PC-3 (cell line): ENCODE data around the gene SOX10. TPM values are rescaled to one million over a fixed set of nuclear protein-coding genes. Genes with fewer than 3 reads are reported as not detected.

Experiments used
- ATAC-seq: fragments of 200-7000 bp; cut with Tn5 transposase; 2 replicates; pipeline ENCODE4 v1.9.1; 2020; ENCODE audit warnings: mild to moderate bottlenecking, moderate library complexity
- BruUV-seq: library from RNA; stranded (reverse); fragments of 400-500 nt; replicated peaks from 2 replicates; lab custom pipeline; 2021; lab: Mats Ljungman, UMichigan
- CTCF ChIA-PET: fragments of 300-600 bp; sonication (Branson Sonifier 250); formaldehyde crosslinking; loops from one replicate; lab custom pipeline; 2022; ENCODE audit warnings: antibody characterized with exemption; lab: Charles Lee
- POLR2A ChIA-PET: fragments of 300-600 bp; sonication (Branson Sonifier 250); formaldehyde crosslinking; loops from one replicate; lab custom pipeline; 2022; ENCODE audit warnings: antibody characterized with exemption; ENCODE audit not compliant: unreplicated experiment; lab: Charles Lee
- DNase-seq: peaks from one replicate; pipeline ENCODE4 v3.0.0-alpha.2; 2015
- H2AFZ ChIP-seq: fragments of 300-600 bp; sonication (generic); 2 replicates; pipeline ENCODE4 v1.6.0; 2016; ENCODE audit warnings: antibody characterized with exemption, low read length
- H3F3A ChIP-seq: fragments of 300-600 bp; sonication (generic); one replicate; pipeline ENCODE4 v1.6.0; 2017; ENCODE audit warnings: antibody characterized with exemption, low read length, control low read depth, mild to moderate bottlenecking; ENCODE audit not compliant: unreplicated experiment
- H3K27ac ChIP-seq: fragments of 300-600 bp; sonication (generic); 2 replicates; pipeline ENCODE4 v1.5.1; 2016; ENCODE audit warnings: mild to moderate bottlenecking, low read length
- H3K27me3 ChIP-seq: fragments of 300-600 bp; sonication (generic); 2 replicates; pipeline ENCODE4 v1.6.1; 2016; ENCODE audit warnings: low read length, mixed read lengths
- H3K36me3 ChIP-seq: fragments of 300-600 bp; sonication (generic); 2 replicates; pipeline ENCODE4 v1.6.1; 2016; ENCODE audit warnings: low read depth, mixed run types, low read length, mixed read lengths
- H3K4me1 ChIP-seq: fragments of 300-600 bp; sonication (generic); 2 replicates; pipeline ENCODE4 v1.5.1; 2016; ENCODE audit warnings: low read length; ENCODE audit not compliant: insufficient read depth
- H3K4me2 ChIP-seq: fragments of 300-600 bp; sonication (generic); 2 replicates; pipeline ENCODE4 v1.6.0; 2016; ENCODE audit warnings: low read length
- H3K4me3 ChIP-seq: fragments of 300-600 bp; sonication (generic); 2 replicates; pipeline ENCODE4 v1.5.1; 2016; ENCODE audit warnings: mild to moderate bottlenecking, low read length, mixed read lengths
- H3K79me2 ChIP-seq: fragments of 300-600 bp; sonication (generic); 2 replicates; pipeline ENCODE4 v1.6.1; 2017; ENCODE audit warnings: low read length, mixed read lengths
- H3K9ac ChIP-seq: fragments of 300-600 bp; sonication (generic); 2 replicates; pipeline ENCODE4 v1.6.0; 2016; ENCODE audit warnings: mild to moderate bottlenecking, low read length
- H3K9me2 ChIP-seq: fragments of 300-600 bp; sonication (generic); replicated peaks from 2 replicates; pipeline ENCODE4 v1.6.1; 2016; ENCODE audit warnings: mixed run types, low read length, mixed read lengths
- H3K9me3 ChIP-seq: fragments of 300-600 bp; sonication (generic); 2 replicates; pipeline ENCODE4 v1.6.1; 2016; ENCODE audit warnings: low read length, mixed read lengths
- H4K20me1 ChIP-seq: fragments of 300-600 bp; sonication (generic); 2 replicates; pipeline ENCODE4 v1.6.1; 2016; ENCODE audit warnings: low read length, mixed read lengths
- CTCF ChIP-seq: fragments of 300-600 bp; sonication (generic); conservative IDR thresholded peaks from 2 replicates; pipeline ENCODE4 v1.5.1; 2017; ENCODE audit warnings: antibody characterized with exemption, low read depth, mild to moderate bottlenecking, low read length
- EZH2 ChIP-seq: fragments of 300-600 bp; sonication (generic); IDR thresholded peaks from one replicate; pipeline ENCODE4 v1.6.1; 2017; ENCODE audit warnings: antibody characterized with exemption, mild to moderate bottlenecking, low read length; ENCODE audit not compliant: unreplicated experiment
- EZH2phosphoT487 ChIP-seq: fragments of 300-600 bp; sonication (generic); IDR thresholded peaks from 2 replicates; pipeline ENCODE4 v1.6.1; 2018; ENCODE audit warnings: mild to moderate bottlenecking, antibody characterized with exemption, low read length, borderline replicate concordance
- intact Hi-C: fragments of 100-400 bp; cut with micrococcal nuclease; formaldehyde crosslinking; loops from 2 replicates; pipeline ENCODE4 v1.9.0; 2023
- total RNA-seq: library from RNA; depleted of rRNA; stranded (reverse); fragments of >200 nt; gene quantifications from 2 replicates; pipeline ENCODE4 v1.2.3, GENCODE V29; 2014

Gene SOX10
- total RNA-seq, 1 experiment from 2014 or later = 1.1 TPM

GRCh38 chr22:37994049-37994448, 9.7 kb upstream of the SOX10 start:
- H3K4me3 ChIP-seq = no peak overlapping the region
- ATAC-seq (no peak), DNase-seq (no peak)
- ChIA-PET POLR2A (interaction anchor here (0.6 kb wide), 1 partner anchor 63 kb away, joined by 5 read pairs; the partner anchor contains the start of gene PICK1), CTCF (no interaction called here)
- TF ChIP-seq EZH2 = no peak
- TF ChIP-seq EZH2phosphoT487 = no peak
- TF ChIP-seq CTCF = no peak
- no peaks in the 10 kb centered on the region for H3K9me2 ChIP-seq
- H3K27me3 ChIP-seq = no peaks in the 10 kb centered on the region
- H3K27ac ChIP-seq = no peak overlapping the region
- no peak overlapping the region for H3K4me2 ChIP-seq
- intact Hi-C loops = no loop called here
- no TSS peak for BruUV-seq
- no peaks in the 10 kb centered on the region for H4K20me1 ChIP-seq
- no peaks in the 10 kb centered on the region for H3K9me3 ChIP-seq
- H3K36me3 ChIP-seq = no peaks in the 10 kb centered on the region
- no peak overlapping the region for H3K9ac ChIP-seq
- H3F3A ChIP-seq = no peaks in the 10 kb centered on the region
- no peak overlapping the region for H2AFZ ChIP-seq
- no peaks in the 10 kb centered on the region for H3K79me2 ChIP-seq
- H3K4me1 ChIP-seq = peaks cover 3% of the 10 kb centered on the region

- no peak overlapping the region for H3K27ac ChIP-seq
- H3K4me1 ChIP-seq = no peaks in the 10 kb centered on the region
- BruUV-seq = no TSS peak
- no peaks in the 10 kb centered on the region for H3K27me3 ChIP-seq
- no peak for ATAC-seq
- no peaks in the 10 kb centered on the region for H4K20me1 ChIP-seq
- no peaks in the 10 kb centered on the region for H3F3A ChIP-seq
- H2AFZ ChIP-seq = no peak overlapping the region
- H3K79me2 ChIP-seq = no peaks in the 10 kb centered on the region
- H3K9me2 ChIP-seq = no peaks in the 10 kb centered on the region
- H3K36me3 ChIP-seq = no peaks in the 10 kb centered on the region
- TF ChIP-seq EZH2 (no peak), CTCF (no peak), EZH2phosphoT487 (no peak)
- intact Hi-C loops = no loop called here
- no peak overlapping the region for H3K4me2 ChIP-seq
- ChIA-PET POLR2A (interaction anchor here (0.6 kb wide), 1 partner anchor 17 kb away, joined by 3 read pairs; no protein-coding TSS in a partner anchor), CTCF (no interaction called here)
- no peaks in the 10 kb centered on the region for H3K9me3 ChIP-seq
- H3K9ac ChIP-seq = no peak overlapping the region
- no peak for DNase-seq
- H3K4me3 ChIP-seq = no peak overlapping the region
Measured at GRCh38 chr22:37991731-37992442, 7.5 kb upstream of the SOX10 start.

DNA sequence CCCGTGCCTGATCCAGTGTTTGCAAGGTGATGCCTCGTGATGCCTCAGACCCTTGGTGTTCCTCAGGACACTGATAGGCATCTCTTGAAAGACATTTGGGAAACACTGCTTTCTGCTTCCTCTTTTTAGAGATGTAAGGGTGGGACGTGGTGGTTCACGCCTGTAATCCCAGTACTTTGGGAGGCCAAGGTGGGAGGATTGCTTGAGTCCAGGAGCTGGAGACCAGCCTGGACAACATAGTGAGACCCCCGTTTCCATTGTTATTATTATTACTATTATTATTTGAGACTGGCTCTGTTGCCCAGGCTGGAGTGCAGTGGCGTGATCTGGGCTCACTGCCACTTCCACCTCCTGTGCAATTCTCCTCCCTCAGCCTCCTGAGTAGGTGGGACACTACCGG, 6.5 kb upstream of the SOX10 start:
- intact Hi-C loops = no loop called here
- no peaks in the 10 kb centered on the region for H3K9me3 ChIP-seq
- no peaks in the 10 kb centered on the region for H3K4me1 ChIP-seq
- DNase-seq (no peak), ATAC-seq (no peak)
- H4K20me1 ChIP-seq = no peaks in the 10 kb centered on the region
- no peak for TF ChIP-seq EZH2
- TF ChIP-seq CTCF = no peak
- no peak for TF ChIP-seq EZH2phosphoT487
- no peak overlapping the region for H3K9ac ChIP-seq
- ChIA-PET CTCF (no interaction called here), POLR2A (no interaction called here)
- H3K79me2 ChIP-seq = no peaks in the 10 kb centered on the region
- no peak overlapping the region for H3K4me2 ChIP-seq
- H3K27ac ChIP-seq = no peak overlapping the region
- H2AFZ ChIP-seq = no peak overlapping the region
- no TSS peak for BruUV-seq
- H3F3A ChIP-seq = no peaks in the 10 kb centered on the region
- no peaks in the 10 kb centered on the region for H3K9me2 ChIP-seq
- H3K27me3 ChIP-seq = no peaks in the 10 kb centered on the region
- H3K36me3 ChIP-seq = no peaks in the 10 kb centered on the region
- H3K4me3 ChIP-seq = no peak overlapping the region
